DND-41 (cell line): ENCODE results near the gene PPARD.

ENCODE experiments used
- ATAC-seq: fragments of 200-7000 bp; cut with Tn5 transposase; 3 replicates; pipeline ENCODE4 v1.9.1; 2021; ENCODE audit warnings: low read depth; ENCODE audit not compliant: insufficient read depth
- DNase-seq: peaks from one replicate; pipeline ENCODE4 v3.0.0-alpha.2; 2020
- H2AFZ ChIP-seq: 2 replicates; pipeline ENCODE4 v1.6.0; 2012; ENCODE audit warnings: low read depth, low read length
- H3K27ac ChIP-seq: 2 replicates; pipeline ENCODE4 v1.5.1; 2012; ENCODE audit warnings: low read length, inconsistent platforms
- H3K27me3 ChIP-seq: fragments of 200-600 bp; sonication (generic); 2 replicates; pipeline ENCODE4 v1.6.0; 2012; ENCODE audit warnings: low read length, mild to moderate bottlenecking, inconsistent platforms; ENCODE audit not compliant: insufficient read depth, poor library complexity
- H3K36me3 ChIP-seq: 2 replicates; pipeline ENCODE4 v1.5.1; 2012; ENCODE audit warnings: low read length, inconsistent platforms; ENCODE audit not compliant: insufficient read depth
- H3K4me1 ChIP-seq: 2 replicates; pipeline ENCODE4 v1.5.1; 2012; ENCODE audit warnings: mild to moderate bottlenecking, low read length; ENCODE audit not compliant: insufficient read depth
- H3K4me2 ChIP-seq: 2 replicates; pipeline ENCODE4 v1.6.0; 2012; ENCODE audit warnings: mild to moderate bottlenecking, moderate library complexity, low read length, inconsistent platforms; ENCODE audit not compliant: insufficient read depth
- H3K4me3 ChIP-seq, 2 experiments: fragments of 200-600 bp in 1 of 2; shearing (Covaris generic) in 1 of 2; 2 replicates each; pipeline ENCODE4 v1.5.1; 2012 to 2016; ENCODE audit warnings: inconsistent platforms in 2 of 2, low read length in 2 of 2, mild to moderate bottlenecking in 2 of 2, low read depth in 1 of 2, moderate library complexity in 1 of 2
- H3K79me2 ChIP-seq: 2 replicates; pipeline ENCODE4 v1.6.0; 2012; ENCODE audit warnings: low read length, inconsistent platforms; ENCODE audit not compliant: insufficient read depth
- H3K9ac ChIP-seq: 2 replicates; pipeline ENCODE4 v1.6.0; 2012; ENCODE audit warnings: low read depth, mild to moderate bottlenecking, inconsistent platforms, low read length, moderate library complexity
- H3K9me3 ChIP-seq: 2 replicates; pipeline ENCODE4 v1.5.1; 2012; ENCODE audit warnings: low read length, moderate library complexity, mild to moderate bottlenecking, inconsistent platforms; ENCODE audit not compliant: insufficient read depth, severe bottlenecking
- H4K20me1 ChIP-seq: 2 replicates; pipeline ENCODE4 v1.6.0; 2012; ENCODE audit warnings: low read length; ENCODE audit not compliant: insufficient read depth
- CTCF ChIP-seq: IDR thresholded peaks from 2 replicates; pipeline ENCODE4 v1.5.1; 2012; ENCODE audit warnings: borderline replicate concordance, low read length, moderate library complexity, mild to moderate bottlenecking; ENCODE audit not compliant: poor library complexity, severe bottlenecking; ENCODE audit errors: extremely low read depth
- EZH2 ChIP-seq: IDR thresholded peaks from 3 replicates; pipeline ENCODE4 v1.6.1; 2012; ENCODE audit warnings: borderline replicate concordance, low read depth, mild to moderate bottlenecking, moderate library complexity, low read length, inconsistent platforms; ENCODE audit not compliant: severe bottlenecking

Gene PPARD

GRCh38 chr6:35401514-35401913 lies 59.2 kb downstream of the PPARD start:
- Histone ChIP-seq H3K4me1 (no peaks in the 10 kb centered on the region), H2AFZ (no peak overlapping the region), H3K4me3 (no peak overlapping the region), H3K9ac (no peak overlapping the region), H3K27ac (no peak overlapping the region), H3K36me3 (no peaks in the 10 kb centered on the region), H3K4me2 (no peak overlapping the region), H3K9me3 (no peaks in the 10 kb centered on the region), H3K27me3 (no peaks in the 10 kb centered on the region), H3K79me2 (no peaks in the 10 kb centered on the region), H4K20me1 (peaks cover 23% of the 10 kb centered on the region; the same call in 1 of the 2 replicates)
- ATAC-seq (no peak), DNase-seq (no peak)
- TF ChIP-seq CTCF, result no peak
- no peak for TF ChIP-seq EZH2

GRCh38 chr6:35402136-35402855 lies 59.9 kb downstream of the PPARD start:
- no peaks in the 10 kb centered on the region for H3K9me3 ChIP-seq
- H3K79me2 ChIP-seq, result no peaks in the 10 kb centered on the region
- no peak for TF ChIP-seq CTCF
- TF ChIP-seq EZH2, result no peak
- ATAC-seq (no peak), DNase-seq (no peak)
- H3K9ac ChIP-seq, result no peak overlapping the region
- H3K27ac ChIP-seq, result no peak overlapping the region
- H2AFZ ChIP-seq, result no peak overlapping the region
- no peaks in the 10 kb centered on the region for H3K36me3 ChIP-seq
- no peak overlapping the region for H3K4me3 ChIP-seq
- no peak overlapping the region for H3K4me2 ChIP-seq
- H4K20me1 ChIP-seq, result peaks cover 28% of the 10 kb centered on the region; the same call in 1 of the 2 replicates
- no peaks in the 10 kb centered on the region for H3K27me3 ChIP-seq
- no peaks in the 10 kb centered on the region for H3K4me1 ChIP-seq

GRCh38 chr6:35402856-35403191 lies 60.5 kb downstream of the PPARD start:
- Histone ChIP-seq H3K9me3 (no peaks in the 10 kb centered on the region), H3K4me3 (no peak overlapping the region), H3K4me2 (no peak overlapping the region), H4K20me1 (peaks cover 28% of the 10 kb centered on the region; the same call in 1 of the 2 replicates), H3K36me3 (no peaks in the 10 kb centered on the region), H3K79me2 (no peaks in the 10 kb centered on the region), H3K4me1 (no peaks in the 10 kb centered on the region), H3K27ac (no peak overlapping the region), H3K9ac (no peak overlapping the region), H2AFZ (no peak overlapping the region), H3K27me3 (no peaks in the 10 kb centered on the region)
- no peak for ATAC-seq
- DNase-seq, result no peak
- no peak for TF ChIP-seq EZH2
- no peak for TF ChIP-seq CTCF
